GM18868 (cell line): ENCODE results near the gene MBTPS2.

Experiments
- ATAC-seq: cut with Tn5 transposase; IDR thresholded peaks from one replicate; pipeline ENCODE4 v1.9.1; 2021; ENCODE audit warnings: mild to moderate bottlenecking, moderate library complexity; ENCODE audit not compliant: unreplicated experiment

MBTPS2 gene

GRCh38 chrX:21932292-21933002 is 93.0 kb downstream of the MBTPS2 start:
- ATAC-seq = no peak

GRCh38 chrX:21933077-21933476 is 93.7 kb downstream of the MBTPS2 start:
- no peak for ATAC-seq

GRCh38 chrX:21934414-21934813 is 95.0 kb downstream of the MBTPS2 start:
- no peak for ATAC-seq
